Panc1 (cell line): ENCODE measurements around the gene GLT1D1. TPM values are rescaled to one million over a fixed set of nuclear protein-coding genes. Genes with fewer than 3 reads are reported as not detected.

Experiments used
- ATAC-seq: fragments of 200-7000 bp; cut with Tn5 transposase; 2 replicates; pipeline ENCODE4 v1.9.1; 2020; ENCODE audit warnings: mild to moderate bottlenecking, moderate library complexity
- BruUV-seq: library from RNA; stranded (reverse); fragments of 400-500 nt; replicated peaks from 2 replicates; lab custom pipeline; 2021; lab: Mats Ljungman, UMichigan
- CTCF ChIA-PET: fragments of 300-600 bp; sonication (Branson Sonifier 250); formaldehyde crosslinking; loops from one replicate; lab custom pipeline; 2022; ENCODE audit warnings: antibody characterized with exemption; lab: Charles Lee
- POLR2A ChIA-PET: fragments of 300-600 bp; sonication (Branson Sonifier 250); formaldehyde crosslinking; loops from one replicate; lab custom pipeline; 2022; ENCODE audit warnings: antibody characterized with exemption; lab: Charles Lee
- DNase-seq: peaks from one replicate; pipeline ENCODE4 v3.0.0-alpha.2; 2010; ENCODE audit warnings: low read depth, low spot score
- H3K27ac ChIP-seq: 2 replicates; pipeline ENCODE4 v1.5.1; 2011; ENCODE audit warnings: mild to moderate bottlenecking, low read length, inconsistent platforms
- H3K27me3 ChIP-seq: fragments of 200-500 bp; sonication (Bioruptor generic); 2 replicates; pipeline ENCODE4 v1.6.0; 2014; ENCODE audit warnings: low read length, inconsistent platforms; ENCODE audit not compliant: control insufficient read depth, insufficient read depth
- H3K36me3 ChIP-seq: fragments of 200-500 bp; sonication (Bioruptor generic); 2 replicates; pipeline ENCODE4 v1.5.1; 2014; ENCODE audit warnings: inconsistent platforms, mild to moderate bottlenecking, low read length, moderate library complexity; ENCODE audit not compliant: control insufficient read depth, insufficient read depth
- H3K4me1 ChIP-seq: 2 replicates; pipeline ENCODE4 v1.5.1; 2011; ENCODE audit warnings: inconsistent platforms, mild to moderate bottlenecking, low read length, moderate library complexity; ENCODE audit not compliant: control insufficient read depth, insufficient read depth
- H3K4me3 ChIP-seq, 2 experiments: 2 replicates each; pipeline ENCODE4 v1.5.1; 2011 to 2012; ENCODE audit warnings: low read depth in 2 of 2, low read length in 2 of 2, mild to moderate bottlenecking in 2 of 2, inconsistent platforms in 1 of 2, moderate library complexity in 1 of 2
- H3K9me3 ChIP-seq: fragments of 200-500 bp; sonication (Bioruptor generic); 2 replicates; pipeline ENCODE4 v1.5.1; 2014; ENCODE audit warnings: low read depth, mild to moderate bottlenecking, inconsistent platforms, low read length, moderate library complexity; ENCODE audit not compliant: control insufficient read depth, insufficient read depth
- POLR2AphosphoS5 ChIP-seq: IDR thresholded peaks from 2 replicates; pipeline ENCODE4 v1.6.1; 2012; ENCODE audit warnings: mild to moderate bottlenecking, low read depth, low read length, moderate library complexity
- REST ChIP-seq, 2 experiments: IDR thresholded peaks; 2 replicates each; pipeline ENCODE4 v1.6.1; 2011 to 2012; ENCODE audit warnings: low read depth in 2 of 2, control low read depth in 1 of 2, low read length in 1 of 2, mild to moderate bottlenecking in 1 of 2, moderate library complexity in 1 of 2; ENCODE audit not compliant: insufficient read depth in 1 of 2
- SIN3A ChIP-seq: IDR thresholded peaks from 2 replicates; pipeline ENCODE4 v1.6.1; 2012; ENCODE audit warnings: low read depth, mild to moderate bottlenecking, low read length, moderate library complexity, borderline replicate concordance; ENCODE audit not compliant: insufficient read depth
- TCF7L2 ChIP-seq: IDR thresholded peaks from 2 replicates; pipeline ENCODE4 v1.6.1; 2011; ENCODE audit warnings: mild to moderate bottlenecking, low read depth, low read length, inconsistent platforms
- in situ Hi-C: cut with HindIII; loops from 2 replicates; pipeline ENCODE4 v1.10.0; 2016; ENCODE audit warnings: low sequenced_read_pairs, low pct_unique_long_range_greater_than_20kb
- intact Hi-C: fragments of 100-400 bp; cut with micrococcal nuclease; formaldehyde crosslinking; loops from one replicate; pipeline ENCODE4 v1.10.0; 2022; ENCODE audit not compliant: unreplicated experiment
- total RNA-seq: library from RNA; stranded (reverse); gene quantifications from one replicate; pipeline ENCODE4 v1.2.1, GENCODE V29; 2021; ENCODE audit not compliant: unreplicated experiment
- TF ChIP-seq, protein P1 (sequence below): fragments of 450-650 bp; IDR thresholded peaks from 2 replicates; pipeline ENCODE4 v1.5.1; 2017; ENCODE audit warnings: mild to moderate bottlenecking

The GLT1D1 gene
- total RNA-seq, 1 experiment from 2014 or later = not detected

DNA sequence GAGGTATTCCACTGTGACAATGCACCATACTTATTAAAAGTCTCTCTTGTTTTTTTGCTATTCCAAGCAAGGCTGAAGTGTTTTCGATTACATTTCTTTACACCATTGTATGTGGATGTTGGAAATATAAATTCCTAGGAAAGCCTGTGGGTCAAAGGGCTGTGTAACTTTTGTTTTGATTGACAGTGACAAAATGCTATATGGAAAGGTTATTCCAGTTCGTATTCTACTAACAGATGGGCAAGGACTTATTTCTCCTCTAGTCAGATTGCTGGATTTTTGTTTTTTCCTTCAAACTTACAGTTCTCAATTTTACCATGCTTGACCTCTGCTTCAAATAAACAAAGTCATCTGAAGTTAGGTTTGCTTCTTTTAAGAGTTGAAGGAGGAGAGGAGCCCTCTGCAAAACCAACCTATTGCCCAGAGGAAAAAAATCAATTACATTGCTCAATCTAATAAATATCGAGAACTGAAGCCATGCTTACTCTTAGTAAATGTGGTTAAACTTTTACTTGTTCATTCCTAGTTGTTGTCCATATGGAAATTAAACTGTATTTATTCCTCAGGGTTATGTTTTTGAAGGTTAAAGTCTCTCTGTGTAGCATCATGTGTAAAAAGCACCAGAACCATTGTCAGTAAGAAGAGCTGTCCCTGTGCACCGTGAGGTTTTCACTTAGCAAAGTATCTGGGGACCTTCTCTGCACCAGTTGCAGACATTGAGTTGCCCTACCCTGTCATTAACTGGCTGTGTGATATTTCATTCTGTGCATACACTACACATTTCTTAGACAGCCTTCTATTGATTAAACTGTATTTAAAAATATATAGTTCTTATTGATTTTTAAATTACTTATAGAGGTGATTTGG, 26.9 kb downstream of the GLT1D1 start:
- BruUV-seq = no TSS peak
- CTCF ChIA-PET = no interaction called here
- no peak for DNase-seq
- ATAC-seq = no peak
- H3K4me1 ChIP-seq = no peaks in the 10 kb centered on the region
- no peak overlapping the region for H3K27ac ChIP-seq
- no peak for TF ChIP-seq SIN3A
- TF ChIP-seq REST (IDR thresholded peaks at IDR 0.05; ENCODE audit: insufficient read depth in 1 of 2, low read depth in 2 of 2, low read length in 1 of 2) = no peak
- no peak for TF ChIP-seq POLR2AphosphoS5
- TF ChIP-seq, protein P1, sequence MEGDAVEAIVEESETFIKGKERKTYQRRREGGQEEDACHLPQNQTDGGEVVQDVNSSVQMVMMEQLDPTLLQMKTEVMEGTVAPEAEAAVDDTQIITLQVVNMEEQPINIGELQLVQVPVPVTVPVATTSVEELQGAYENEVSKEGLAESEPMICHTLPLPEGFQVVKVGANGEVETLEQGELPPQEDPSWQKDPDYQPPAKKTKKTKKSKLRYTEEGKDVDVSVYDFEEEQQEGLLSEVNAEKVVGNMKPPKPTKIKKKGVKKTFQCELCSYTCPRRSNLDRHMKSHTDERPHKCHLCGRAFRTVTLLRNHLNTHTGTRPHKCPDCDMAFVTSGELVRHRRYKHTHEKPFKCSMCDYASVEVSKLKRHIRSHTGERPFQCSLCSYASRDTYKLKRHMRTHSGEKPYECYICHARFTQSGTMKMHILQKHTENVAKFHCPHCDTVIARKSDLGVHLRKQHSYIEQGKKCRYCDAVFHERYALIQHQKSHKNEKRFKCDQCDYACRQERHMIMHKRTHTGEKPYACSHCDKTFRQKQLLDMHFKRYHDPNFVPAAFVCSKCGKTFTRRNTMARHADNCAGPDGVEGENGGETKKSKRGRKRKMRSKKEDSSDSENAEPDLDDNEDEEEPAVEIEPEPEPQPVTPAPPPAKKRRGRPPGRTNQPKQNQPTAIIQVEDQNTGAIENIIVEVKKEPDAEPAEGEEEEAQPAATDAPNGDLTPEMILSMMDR = no peak
- TF ChIP-seq TCF7L2 = no peak
- no peaks in the 10 kb centered on the region for H3K9me3 ChIP-seq
- in situ Hi-C loops (no loop called here), intact Hi-C loops (no loop called here)
- H3K4me3 ChIP-seq = no peak overlapping the region
- POLR2A ChIA-PET = no interaction called here
- H3K27me3 ChIP-seq = no peaks in the 10 kb centered on the region
- no peaks in the 10 kb centered on the region for H3K36me3 ChIP-seq

DNA sequence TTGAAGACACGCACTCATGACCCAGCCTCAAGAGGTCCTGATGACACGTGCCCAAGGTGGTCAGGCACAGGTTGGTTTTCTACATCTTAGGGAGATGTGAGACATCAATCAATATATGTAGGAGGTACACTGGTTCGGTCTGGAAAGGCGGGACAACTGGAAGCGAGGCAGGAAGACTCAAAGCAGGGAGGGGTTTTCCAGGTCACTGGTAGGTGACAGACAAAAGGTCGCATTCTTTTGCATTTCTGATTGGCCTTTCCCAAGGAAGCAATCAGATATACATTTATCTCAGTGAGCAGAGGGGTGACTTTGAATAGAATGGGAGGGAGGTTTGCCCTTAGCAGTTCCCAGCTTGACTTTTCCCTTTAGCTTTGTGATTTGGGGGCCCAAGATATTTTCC, 38.6 kb downstream of the GLT1D1 start:
- TF ChIP-seq REST (IDR thresholded peaks at IDR 0.05; ENCODE audit: insufficient read depth in 1 of 2, low read depth in 2 of 2, low read length in 1 of 2) (no peak), POLR2AphosphoS5 (no peak), TCF7L2 (no peak), SIN3A (no peak)
- TF ChIP-seq, protein P1 = no peak
- intact Hi-C loops (no loop called here), in situ Hi-C loops (no loop called here)
- no peak overlapping the region for H3K4me3 ChIP-seq
- H3K4me1 ChIP-seq = no peaks in the 10 kb centered on the region
- H3K36me3 ChIP-seq = no peaks in the 10 kb centered on the region
- H3K27me3 ChIP-seq = no peaks in the 10 kb centered on the region
- H3K9me3 ChIP-seq = no peaks in the 10 kb centered on the region
- DNase-seq = no peak
- H3K27ac ChIP-seq = no peak overlapping the region
- no TSS peak for BruUV-seq
- ATAC-seq = no peak
- ChIA-PET CTCF (no interaction called here), POLR2A (no interaction called here)
